Measurements from ENCODE around the gene KRT79. TPM values are rescaled to one million over a fixed set of nuclear protein-coding genes. Genes with fewer than 3 reads are reported as not detected.
A peak's percentile ranks its signal among the peaks of the same experiment; 100 is the strongest.

Gene KRT79
- total and polyA plus RNA-seq, 8 donors = 0.32 to 0.58 TPM; not detected in 6

DNA sequence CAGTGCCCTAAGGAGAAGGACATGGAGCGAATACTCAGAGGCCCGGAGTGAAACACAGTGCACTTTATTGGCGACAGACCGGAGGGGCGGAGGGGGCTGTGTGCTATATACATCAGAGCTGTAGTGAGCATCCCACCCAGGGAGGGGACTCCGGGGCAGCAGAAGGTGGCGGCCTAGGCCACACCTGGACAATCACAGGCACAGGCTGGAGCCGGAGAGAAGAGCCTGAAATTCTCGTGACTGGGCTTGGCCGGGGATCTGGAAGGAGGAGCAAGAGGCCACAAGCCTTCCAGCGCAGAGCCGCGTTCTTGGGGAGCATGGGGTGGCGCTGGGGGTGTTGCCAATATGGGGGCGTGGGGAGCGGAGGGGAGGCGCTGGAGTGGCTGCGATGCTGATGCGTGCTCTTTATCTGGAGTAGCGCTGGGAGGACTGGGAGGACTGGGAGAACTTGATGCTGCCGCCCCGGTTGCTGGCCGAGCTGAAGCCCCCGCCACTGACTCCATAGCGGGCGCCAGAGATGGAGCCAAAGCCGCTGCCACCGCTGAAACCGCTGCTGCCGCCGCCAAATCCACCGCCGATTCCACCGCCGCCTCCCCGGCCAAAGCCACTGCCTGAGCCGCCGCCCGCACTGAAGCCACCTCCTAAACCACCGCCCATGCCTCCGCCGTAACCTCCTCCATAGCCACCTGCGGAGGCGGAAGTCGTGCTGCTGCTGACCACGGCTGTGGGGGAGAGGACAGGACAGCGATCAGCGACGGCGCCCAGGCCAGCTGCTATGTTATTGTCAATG is 44.3 kb downstream of the KRT79 start:
- TF ChIP-seq, protein P1, sequence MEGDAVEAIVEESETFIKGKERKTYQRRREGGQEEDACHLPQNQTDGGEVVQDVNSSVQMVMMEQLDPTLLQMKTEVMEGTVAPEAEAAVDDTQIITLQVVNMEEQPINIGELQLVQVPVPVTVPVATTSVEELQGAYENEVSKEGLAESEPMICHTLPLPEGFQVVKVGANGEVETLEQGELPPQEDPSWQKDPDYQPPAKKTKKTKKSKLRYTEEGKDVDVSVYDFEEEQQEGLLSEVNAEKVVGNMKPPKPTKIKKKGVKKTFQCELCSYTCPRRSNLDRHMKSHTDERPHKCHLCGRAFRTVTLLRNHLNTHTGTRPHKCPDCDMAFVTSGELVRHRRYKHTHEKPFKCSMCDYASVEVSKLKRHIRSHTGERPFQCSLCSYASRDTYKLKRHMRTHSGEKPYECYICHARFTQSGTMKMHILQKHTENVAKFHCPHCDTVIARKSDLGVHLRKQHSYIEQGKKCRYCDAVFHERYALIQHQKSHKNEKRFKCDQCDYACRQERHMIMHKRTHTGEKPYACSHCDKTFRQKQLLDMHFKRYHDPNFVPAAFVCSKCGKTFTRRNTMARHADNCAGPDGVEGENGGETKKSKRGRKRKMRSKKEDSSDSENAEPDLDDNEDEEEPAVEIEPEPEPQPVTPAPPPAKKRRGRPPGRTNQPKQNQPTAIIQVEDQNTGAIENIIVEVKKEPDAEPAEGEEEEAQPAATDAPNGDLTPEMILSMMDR (IDR thresholded peaks at IDR 0.05) = no peak
- H3K4me1 ChIP-seq = peaks cover 0 to 3% of the 10 kb centered on the region in 2 donors
- peaks cover 8 to 76% of the 10 kb centered on the region in 2 donors for H3K27me3 ChIP-seq
- ATAC-seq (peak; percentile 42), DNase-seq (peak in 1 of 4 donors; percentile 81)
- no peaks in the 10 kb centered on the region for H3K9me3 ChIP-seq
- H3K36me3 ChIP-seq = no peaks in the 10 kb centered on the region
- H3K27ac ChIP-seq = no peak overlapping the region
- intact Hi-C loops (cut with DNase I) = no loop called here
- H3K4me3 ChIP-seq = no peak overlapping the region

DNA sequence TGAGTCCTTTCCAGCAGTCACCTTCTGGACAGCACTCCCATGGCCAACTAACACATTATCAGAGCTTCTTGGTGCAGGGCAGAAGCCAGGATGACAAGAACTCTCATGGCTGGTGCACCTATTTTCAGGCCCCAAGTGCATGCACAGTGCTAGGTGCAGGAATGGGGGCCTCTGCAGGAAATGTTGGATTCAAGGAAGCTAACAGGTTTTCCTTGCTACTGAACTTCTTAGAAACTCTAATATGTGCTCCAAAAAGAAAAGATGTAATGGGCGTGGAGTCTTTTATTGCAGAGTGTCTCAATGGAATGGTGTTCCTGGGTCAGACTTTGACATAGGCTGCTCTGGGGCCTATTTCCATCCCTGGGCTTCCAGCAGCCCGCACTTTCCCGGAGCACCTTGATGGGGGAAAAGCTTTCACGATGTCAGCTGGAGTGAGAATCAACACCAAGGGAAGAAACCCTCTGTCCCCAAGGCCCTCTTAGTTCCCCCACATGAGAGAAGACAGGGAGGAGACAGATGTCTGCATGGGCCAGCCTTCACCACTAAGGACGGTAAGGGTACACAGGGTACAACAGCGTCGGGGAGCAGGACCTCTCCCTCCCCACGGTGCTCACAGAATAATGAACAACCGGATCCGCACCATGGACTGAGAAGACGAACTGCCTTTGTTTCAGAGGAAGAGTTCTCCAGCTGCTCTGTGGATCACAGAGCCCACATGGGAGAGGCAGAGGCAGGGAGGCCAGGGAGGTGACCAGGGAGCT is 45.1 kb downstream of the KRT79 start:
- Histone ChIP-seq H3K36me3 (no peaks in the 10 kb centered on the region), H3K27me3 (peaks cover 8 to 78% of the 10 kb centered on the region in 2 donors), H3K9me3 (no peaks in the 10 kb centered on the region), H3K4me3 (no peak overlapping the region), H3K27ac (no peak overlapping the region), H3K4me1 (peaks cover 0 to 3% of the 10 kb centered on the region in 2 donors)
- ATAC-seq (no peak), DNase-seq (no peak)
- TF ChIP-seq, protein P1 (IDR thresholded peaks at IDR 0.05) = no peak
- intact Hi-C loops (cut with DNase I) = no loop called here

DNA sequence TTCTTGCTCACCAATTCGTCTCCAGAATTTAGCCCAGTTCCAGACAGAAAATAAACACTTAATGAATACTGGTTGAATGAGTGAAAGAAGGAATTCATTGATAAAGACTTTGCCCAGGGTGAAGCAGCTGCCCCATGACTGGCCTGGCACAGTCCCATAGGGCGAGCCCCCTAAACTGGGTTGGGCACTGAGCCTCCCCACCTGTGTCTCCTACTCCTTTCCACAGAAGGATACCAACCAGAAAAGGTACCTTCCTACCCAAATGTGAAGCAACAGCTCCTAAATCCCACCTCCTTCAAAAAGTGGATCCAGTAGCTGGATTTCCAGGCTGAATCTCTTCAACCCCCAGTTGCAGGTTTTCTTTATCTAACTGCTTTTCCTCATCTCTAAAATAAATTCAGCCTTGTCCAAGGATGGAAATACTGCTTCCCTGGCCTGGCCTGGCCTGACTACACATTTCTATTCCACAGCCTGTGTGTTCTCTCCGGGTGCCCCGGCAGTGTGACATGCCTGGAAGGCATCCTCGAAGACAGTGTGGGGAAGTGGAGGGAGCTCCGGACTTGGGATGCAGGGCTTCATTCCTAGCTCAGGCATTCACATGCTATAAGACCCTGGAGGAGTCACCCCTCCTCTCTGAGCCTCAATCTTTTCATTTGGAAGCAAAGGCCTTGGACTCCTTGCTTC is 45.8 kb downstream of the KRT79 start:
- no peak overlapping the region for H3K4me3 ChIP-seq
- H3K36me3 ChIP-seq = no peaks in the 10 kb centered on the region
- ATAC-seq (no peak), DNase-seq (no peak)
- H3K27ac ChIP-seq = no peak overlapping the region
- peaks cover 8 to 78% of the 10 kb centered on the region in 2 donors for H3K27me3 ChIP-seq
- no peaks in the 10 kb centered on the region for H3K9me3 ChIP-seq
- peaks cover 0 to 3% of the 10 kb centered on the region in 2 donors for H3K4me1 ChIP-seq
- TF ChIP-seq, protein P1 (IDR thresholded peaks at IDR 0.05) = no peak
- intact Hi-C loops (cut with DNase I) = no loop called here

DNA sequence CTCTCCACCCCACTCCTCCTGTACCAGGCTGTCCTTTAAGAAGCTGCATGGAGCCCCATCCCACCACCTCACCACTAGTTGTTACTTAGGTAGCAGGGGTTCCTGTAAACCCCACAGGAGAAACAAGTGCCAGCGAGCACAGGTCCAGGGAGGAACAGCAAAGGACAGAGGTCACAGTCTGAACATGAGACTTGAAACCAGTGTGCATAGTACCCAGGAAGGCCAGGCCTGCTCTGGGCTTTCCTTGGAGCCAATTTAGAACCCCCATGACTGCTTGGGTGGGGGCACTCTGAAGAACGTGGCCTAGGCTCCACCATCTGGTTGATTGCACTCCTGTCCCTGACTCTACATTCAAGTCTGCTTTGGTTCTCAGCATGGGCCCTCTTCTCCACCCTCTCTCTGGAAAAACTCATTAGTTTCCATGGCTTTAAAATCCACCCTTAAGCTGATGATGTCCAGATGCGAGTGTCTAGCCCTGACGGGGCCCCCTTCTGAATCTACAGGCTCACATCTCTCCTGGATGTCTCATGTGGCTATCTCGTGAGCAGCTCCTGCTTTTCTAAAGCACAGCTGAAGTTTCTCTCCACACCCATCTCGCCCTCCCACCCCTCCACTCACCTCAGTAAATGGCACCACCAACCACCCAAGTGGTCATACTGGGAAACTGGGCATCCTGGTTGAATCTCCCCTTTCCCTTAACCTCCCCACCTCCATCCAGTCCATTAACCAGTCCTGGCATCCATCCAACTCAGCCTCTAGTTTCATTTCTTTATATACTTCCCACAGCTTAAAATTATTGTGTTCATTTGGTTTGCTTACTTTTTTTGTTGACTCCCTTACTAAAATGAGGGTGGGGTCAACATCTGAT is 46.6 kb downstream of the KRT79 start:
- no peaks in the 10 kb centered on the region for H3K36me3 ChIP-seq
- peaks cover 0 to 3% of the 10 kb centered on the region in 2 donors for H3K4me1 ChIP-seq
- H3K4me3 ChIP-seq = no peak overlapping the region
- H3K27me3 ChIP-seq = peaks cover 8 to 78% of the 10 kb centered on the region in 2 donors
- ATAC-seq = no peak
- H3K27ac ChIP-seq = no peak overlapping the region
- H3K9me3 ChIP-seq = no peaks in the 10 kb centered on the region
- DNase-seq = no peak
- intact Hi-C loops (cut with DNase I) = no loop called here
- TF ChIP-seq, protein P1 (IDR thresholded peaks at IDR 0.05) = no peak
